Measurements from ENCODE around the gene ORM2.

Gene ORM2

DNA sequence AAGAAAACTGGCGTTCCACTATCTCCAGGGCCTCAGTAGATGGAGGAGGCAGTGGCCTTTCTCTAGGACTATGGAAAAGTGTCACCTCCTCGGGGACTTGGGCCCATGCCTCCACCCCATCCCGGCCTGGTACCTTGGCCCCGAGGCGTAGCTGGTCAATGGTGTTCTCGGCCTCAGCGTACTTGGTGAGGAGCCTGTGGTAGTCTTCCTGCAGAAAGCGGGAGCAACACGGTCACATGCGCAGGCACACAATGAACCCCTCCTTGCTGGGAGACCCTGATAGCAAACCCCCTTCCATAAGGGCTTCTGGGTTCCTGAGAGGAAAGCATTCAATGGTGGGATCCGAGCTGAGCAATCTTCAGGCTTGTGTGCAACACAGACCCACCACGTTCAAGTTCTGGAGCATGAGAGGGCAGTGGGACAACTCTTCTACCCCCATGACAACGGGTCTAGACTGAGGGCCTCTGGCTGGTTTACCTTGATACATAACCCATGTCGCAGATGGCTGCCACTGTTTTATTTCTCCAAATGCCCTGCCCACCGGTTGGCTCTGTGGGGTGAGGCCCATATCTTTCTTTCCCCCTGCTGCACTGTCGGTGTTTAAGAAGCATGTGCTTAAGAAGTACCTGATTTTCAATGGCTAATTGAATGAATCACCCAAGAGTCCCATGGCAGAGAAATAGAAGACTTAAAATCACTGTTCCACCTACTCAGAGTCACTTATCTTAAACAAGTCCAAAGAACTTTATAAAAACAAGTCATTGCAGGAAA, 44.5 kb downstream of the ORM2 start:
- no peak for DNase-seq

- no peak for DNase-seq
Measured at GRCh38 chr9:114374936-114375335, 45.3 kb downstream of the ORM2 start.

- no peak for DNase-seq
Measured at GRCh38 chr9:114375386-114376175, 45.9 kb downstream of the ORM2 start.

- DNase-seq: no peak
Measured at GRCh38 chr9:114376586-114377445, 47.1 kb downstream of the ORM2 start.

- no peak for DNase-seq
Measured at GRCh38 chr9:114378016-114378415, 48.3 kb downstream of the ORM2 start.

- no peak for DNase-seq
Measured at GRCh38 chr9:114378883-114379282, 49.2 kb downstream of the ORM2 start.

Measured in NCI-H226 (cell line).